Panc1 (cell line): ENCODE measurements around the gene ZG16B. TPM values are rescaled to one million over a fixed set of nuclear protein-coding genes. Genes with fewer than 3 reads are reported as not detected.

Experiments
- ATAC-seq: fragments of 200-7000 bp; cut with Tn5 transposase; 2 replicates; pipeline ENCODE4 v1.9.1; 2020; ENCODE audit warnings: mild to moderate bottlenecking, moderate library complexity
- BruUV-seq: library from RNA; stranded (reverse); fragments of 400-500 nt; replicated peaks from 2 replicates; lab custom pipeline; 2021; lab: Mats Ljungman, UMichigan
- CTCF ChIA-PET: fragments of 300-600 bp; sonication (Branson Sonifier 250); formaldehyde crosslinking; loops from one replicate; lab custom pipeline; 2022; ENCODE audit warnings: antibody characterized with exemption; lab: Charles Lee
- POLR2A ChIA-PET: fragments of 300-600 bp; sonication (Branson Sonifier 250); formaldehyde crosslinking; loops from one replicate; lab custom pipeline; 2022; ENCODE audit warnings: antibody characterized with exemption; lab: Charles Lee
- DNase-seq: peaks from one replicate; pipeline ENCODE4 v3.0.0-alpha.2; 2010; ENCODE audit warnings: low read depth, low spot score
- H3K27ac ChIP-seq: 2 replicates; pipeline ENCODE4 v1.5.1; 2011; ENCODE audit warnings: mild to moderate bottlenecking, low read length, inconsistent platforms
- H3K27me3 ChIP-seq: fragments of 200-500 bp; sonication (Bioruptor generic); 2 replicates; pipeline ENCODE4 v1.6.0; 2014; ENCODE audit warnings: low read length, inconsistent platforms; ENCODE audit not compliant: control insufficient read depth, insufficient read depth
- H3K36me3 ChIP-seq: fragments of 200-500 bp; sonication (Bioruptor generic); 2 replicates; pipeline ENCODE4 v1.5.1; 2014; ENCODE audit warnings: inconsistent platforms, mild to moderate bottlenecking, low read length, moderate library complexity; ENCODE audit not compliant: control insufficient read depth, insufficient read depth
- H3K4me1 ChIP-seq: 2 replicates; pipeline ENCODE4 v1.5.1; 2011; ENCODE audit warnings: inconsistent platforms, mild to moderate bottlenecking, low read length, moderate library complexity; ENCODE audit not compliant: control insufficient read depth, insufficient read depth
- H3K4me3 ChIP-seq, 2 experiments: 2 replicates each; pipeline ENCODE4 v1.5.1; 2011 to 2012; ENCODE audit warnings: low read depth in 2 of 2, low read length in 2 of 2, mild to moderate bottlenecking in 2 of 2, inconsistent platforms in 1 of 2, moderate library complexity in 1 of 2
- H3K9me3 ChIP-seq: fragments of 200-500 bp; sonication (Bioruptor generic); 2 replicates; pipeline ENCODE4 v1.5.1; 2014; ENCODE audit warnings: low read depth, mild to moderate bottlenecking, inconsistent platforms, low read length, moderate library complexity; ENCODE audit not compliant: control insufficient read depth, insufficient read depth
- CTCF ChIP-seq: fragments of 450-650 bp; IDR thresholded peaks from 2 replicates; pipeline ENCODE4 v1.5.1; 2017; ENCODE audit warnings: mild to moderate bottlenecking
- POLR2AphosphoS5 ChIP-seq: IDR thresholded peaks from 2 replicates; pipeline ENCODE4 v1.6.1; 2012; ENCODE audit warnings: mild to moderate bottlenecking, low read depth, low read length, moderate library complexity
- REST ChIP-seq, 2 experiments: IDR thresholded peaks; 2 replicates each; pipeline ENCODE4 v1.6.1; 2011 to 2012; ENCODE audit warnings: low read depth in 2 of 2, control low read depth in 1 of 2, low read length in 1 of 2, mild to moderate bottlenecking in 1 of 2, moderate library complexity in 1 of 2; ENCODE audit not compliant: insufficient read depth in 1 of 2
- SIN3A ChIP-seq: IDR thresholded peaks from 2 replicates; pipeline ENCODE4 v1.6.1; 2012; ENCODE audit warnings: low read depth, mild to moderate bottlenecking, low read length, moderate library complexity, borderline replicate concordance; ENCODE audit not compliant: insufficient read depth
- TCF7L2 ChIP-seq: IDR thresholded peaks from 2 replicates; pipeline ENCODE4 v1.6.1; 2011; ENCODE audit warnings: mild to moderate bottlenecking, low read depth, low read length, inconsistent platforms
- in situ Hi-C: cut with HindIII; loops from 2 replicates; pipeline ENCODE4 v1.10.0; 2016; ENCODE audit warnings: low sequenced_read_pairs, low pct_unique_long_range_greater_than_20kb
- intact Hi-C: fragments of 100-400 bp; cut with micrococcal nuclease; formaldehyde crosslinking; loops from one replicate; pipeline ENCODE4 v1.10.0; 2022; ENCODE audit not compliant: unreplicated experiment
- total RNA-seq: library from RNA; stranded (reverse); gene quantifications from one replicate; pipeline ENCODE4 v1.2.1, GENCODE V29; 2021; ENCODE audit not compliant: unreplicated experiment

The ZG16B gene
- total RNA-seq, 1 experiment from 2014 or later = 9.1 TPM

GRCh38 chr16:2858245-2859025, 28.3 kb downstream of the ZG16B start:
- ChIA-PET CTCF (interaction anchor here (1.0 kb wide), 1 partner anchor 10 kb away, joined by 5 read pairs; no protein-coding TSS in a partner anchor), POLR2A (no interaction called here)
- TSS peak; percentile 48 for BruUV-seq
- peak; percentile 40 for ATAC-seq
- no peak for TF ChIP-seq REST (IDR thresholded peaks at IDR 0.05; ENCODE audit: insufficient read depth in 1 of 2, low read depth in 2 of 2, low read length in 1 of 2)
- peak; percentile 50; the same call in 1 of the 2 replicates for TF ChIP-seq CTCF
- Histone ChIP-seq H3K4me1 (peaks cover 18% of the 10 kb centered on the region), H3K4me3 (peak overlapping the region; percentile 37 to 65), H3K27ac (peak overlapping the region; percentile 79), H3K36me3 (no peaks in the 10 kb centered on the region), H3K27me3 (no peaks in the 10 kb centered on the region), H3K9me3 (peaks cover 7% of the 10 kb centered on the region)
- in situ Hi-C loops (no loop called here), intact Hi-C loops (no loop called here)
- DNase-seq = no peak

- Histone ChIP-seq H3K36me3 (no peaks in the 10 kb centered on the region), H3K4me1 (peaks cover 18% of the 10 kb centered on the region), H3K4me3 (no peak overlapping the region), H3K9me3 (peaks cover 7% of the 10 kb centered on the region), H3K27ac (peak overlapping the region; percentile 40), H3K27me3 (no peaks in the 10 kb centered on the region)
- ChIA-PET CTCF (no interaction called here), POLR2A (no interaction called here)
- DNase-seq = no peak
- TF ChIP-seq TCF7L2 = no peak
- TF ChIP-seq POLR2AphosphoS5 = no peak
- TF ChIP-seq SIN3A = no peak
- no peak for TF ChIP-seq CTCF
- no peak for TF ChIP-seq REST (IDR thresholded peaks at IDR 0.05; ENCODE audit: insufficient read depth in 1 of 2, low read depth in 2 of 2, low read length in 1 of 2)
- in situ Hi-C loops = no loop called here
- no peak for ATAC-seq
- intact Hi-C loops = no loop called here
- BruUV-seq = no TSS peak
Observed at GRCh38 chr16:2859686-2860265, 29.7 kb downstream of the ZG16B start.
